ENCODE data around the gene TRIM46.

- TF ChIP-seq CTCF (IDR thresholded peaks at IDR 0.05): no peak
- TF ChIP-seq ZFX (IDR thresholded peaks at IDR 0.05; ENCODE audit: borderline replicate concordance): no peak
Observed at GRCh38 chr1:155171836-155172731, 1.6 kb upstream of the TRIM46 start.
